Caco-2 (cell line): ENCODE measurements around the gene SLC26A1. TPM values are rescaled to one million over a fixed set of nuclear protein-coding genes. Genes with fewer than 3 reads are reported as not detected.

Source experiments
- BruUV-seq: library from RNA; stranded (reverse); fragments of 400-500 nt; replicated peaks from 2 replicates; lab custom pipeline; 2021; lab: Mats Ljungman, UMichigan
- CTCF ChIA-PET: fragments of 300-600 bp; sonication (Branson Sonifier 250); formaldehyde crosslinking; loops from one replicate; lab custom pipeline; 2022; ENCODE audit warnings: antibody characterized with exemption; lab: Charles Lee
- POLR2A ChIA-PET: fragments of 300-600 bp; sonication (Branson Sonifier 250); formaldehyde crosslinking; loops from one replicate; lab custom pipeline; 2022; ENCODE audit warnings: antibody characterized with exemption; lab: Charles Lee
- DNase-seq, 2 experiments: peaks; one replicate each; pipeline versions ENCODE4 v3.0.0 to v3.0.0-alpha.2; 2020 to 2022
- H3K27me3 ChIP-seq: replicated peaks from 2 replicates; pipeline ENCODE4 v1.6.0; 2011; ENCODE audit warnings: low read length; ENCODE audit not compliant: control insufficient read depth, insufficient read depth
- H3K36me3 ChIP-seq: 2 replicates; pipeline ENCODE4 v1.5.1; 2011; ENCODE audit warnings: low read length; ENCODE audit not compliant: control insufficient read depth, insufficient read depth
- H3K4me1 ChIP-seq: fragments of 250-450 bp; sonication (Bioruptor Pico); 2 replicates; pipeline ENCODE4 v1.5.1; 2020; ENCODE audit warnings: mild to moderate bottlenecking
- H3K4me3 ChIP-seq: 2 replicates; pipeline ENCODE4 v1.5.1; 2011; ENCODE audit warnings: low read depth, mild to moderate bottlenecking, control low read depth, low read length
- H3K9me3 ChIP-seq: fragments of 250-450 bp; sonication (Bioruptor Pico); 2 replicates; pipeline ENCODE4 v1.5.1; 2020; ENCODE audit warnings: mild to moderate bottlenecking, moderate library complexity
- H3K27ac Mint-ChIP-seq: one replicate; pipeline ENCODE4 v1.8.0; 2022; ENCODE audit warnings: mixed read lengths; ENCODE audit not compliant: unreplicated experiment
- H3K27me3 Mint-ChIP-seq: one replicate; pipeline ENCODE4 v1.8.0; 2022; ENCODE audit warnings: mixed read lengths; ENCODE audit not compliant: insufficient read depth, unreplicated experiment
- H3K36me3 Mint-ChIP-seq: one replicate; pipeline ENCODE4 v1.8.0; 2022; ENCODE audit warnings: mild to moderate bottlenecking, mixed read lengths; ENCODE audit not compliant: insufficient read depth, unreplicated experiment
- H3K4me1 Mint-ChIP-seq: one replicate; pipeline ENCODE4 v1.8.0; 2022; ENCODE audit warnings: low read depth, mixed read lengths; ENCODE audit not compliant: unreplicated experiment
- H3K4me3 Mint-ChIP-seq: one replicate; pipeline ENCODE4 v1.8.0; 2022; ENCODE audit warnings: mild to moderate bottlenecking, moderate library complexity, mixed read lengths; ENCODE audit not compliant: unreplicated experiment
- H3K9me3 Mint-ChIP-seq: one replicate; pipeline ENCODE4 v1.8.0; 2022; ENCODE audit warnings: mixed read lengths; ENCODE audit not compliant: unreplicated experiment
- intact Hi-C: fragments of 100-400 bp; cut with micrococcal nuclease; formaldehyde crosslinking; loops from one replicate; pipeline ENCODE4 v1.10.0; 2022; ENCODE audit not compliant: unreplicated experiment
- total RNA-seq: library from RNA; stranded (reverse); gene quantifications from 2 replicates; pipeline ENCODE4 v1.2.3, GENCODE V29; 2022
- TF ChIP-seq, protein P1 (sequence below), 2 experiments: fragments of 200-600 bp in 1 of 2; IDR thresholded peaks; 1 replicate in 1 of 2; 2 replicates in 1 of 2; pipeline versions ENCODE4 v1.5.1 to v1.8.0; 2011 to 2022; ENCODE audit warnings: antibody characterized with exemption in 1 of 2, control low read depth in 1 of 2, inconsistent platforms in 1 of 2, low read depth in 1 of 2, low read length in 1 of 2, mild to moderate bottlenecking in 1 of 2, moderate library complexity in 1 of 2; ENCODE audit not compliant: insufficient read depth in 1 of 2, severe bottlenecking in 1 of 2, unreplicated experiment in 1 of 2

Gene SLC26A1
- total RNA-seq, 1 experiment from 2014 or later = 9.6 TPM

GRCh38 chr4:996030-996996 is 3.1 kb upstream of the SLC26A1 start:
- CTCF ChIA-PET = no interaction called here
- TF ChIP-seq, protein P1, sequence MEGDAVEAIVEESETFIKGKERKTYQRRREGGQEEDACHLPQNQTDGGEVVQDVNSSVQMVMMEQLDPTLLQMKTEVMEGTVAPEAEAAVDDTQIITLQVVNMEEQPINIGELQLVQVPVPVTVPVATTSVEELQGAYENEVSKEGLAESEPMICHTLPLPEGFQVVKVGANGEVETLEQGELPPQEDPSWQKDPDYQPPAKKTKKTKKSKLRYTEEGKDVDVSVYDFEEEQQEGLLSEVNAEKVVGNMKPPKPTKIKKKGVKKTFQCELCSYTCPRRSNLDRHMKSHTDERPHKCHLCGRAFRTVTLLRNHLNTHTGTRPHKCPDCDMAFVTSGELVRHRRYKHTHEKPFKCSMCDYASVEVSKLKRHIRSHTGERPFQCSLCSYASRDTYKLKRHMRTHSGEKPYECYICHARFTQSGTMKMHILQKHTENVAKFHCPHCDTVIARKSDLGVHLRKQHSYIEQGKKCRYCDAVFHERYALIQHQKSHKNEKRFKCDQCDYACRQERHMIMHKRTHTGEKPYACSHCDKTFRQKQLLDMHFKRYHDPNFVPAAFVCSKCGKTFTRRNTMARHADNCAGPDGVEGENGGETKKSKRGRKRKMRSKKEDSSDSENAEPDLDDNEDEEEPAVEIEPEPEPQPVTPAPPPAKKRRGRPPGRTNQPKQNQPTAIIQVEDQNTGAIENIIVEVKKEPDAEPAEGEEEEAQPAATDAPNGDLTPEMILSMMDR (IDR thresholded peaks at IDR 0.05; ENCODE audit: insufficient read depth in 1 of 2, low read depth in 1 of 2, low read length in 1 of 2, severe bottlenecking in 1 of 2, unreplicated experiment in 1 of 2) = no peak
- peak in 1 of 2 experiments; percentile 60 for DNase-seq

GRCh38 chr4:995311-996026 is 2.3 kb upstream of the SLC26A1 start:
- Histone ChIP-seq H3K36me3 (no peaks in the 10 kb centered on the region; the same call in 1 of the 2 replicates), H3K27me3 (no peaks in the 10 kb centered on the region), H3K4me1 (peaks cover 54% of the 10 kb centered on the region), H3K4me3 (no peak overlapping the region), H3K9me3 (no peaks in the 10 kb centered on the region)
- Mint-ChIP-seq H3K9me3 (no peaks in the 10 kb centered on the region), H3K4me1 (no peaks in the 10 kb centered on the region), H3K27me3 (peaks cover 3% of the 10 kb centered on the region), H3K4me3 (peak overlapping the region; percentile 25), H3K27ac (peak overlapping the region; percentile 50), H3K36me3 (peaks cover 30% of the 10 kb centered on the region)
- no TSS peak for BruUV-seq
- ChIA-PET CTCF (no interaction called here), POLR2A (no interaction called here)
- TF ChIP-seq, protein P1 (IDR thresholded peaks at IDR 0.05; ENCODE audit: insufficient read depth in 1 of 2, low read depth in 1 of 2, low read length in 1 of 2, severe bottlenecking in 1 of 2, unreplicated experiment in 1 of 2) = no peak
- DNase-seq = no peak
- intact Hi-C loops = no loop called here

More at GRCh38 chr4:996030-996996, 3.1 kb upstream of the SLC26A1 start:
- intact Hi-C loops = no loop called here
- Histone ChIP-seq H3K4me3 (no peak overlapping the region), H3K4me1 (peaks cover 54% of the 10 kb centered on the region), H3K36me3 (no peaks in the 10 kb centered on the region; the same call in 1 of the 2 replicates), H3K9me3 (no peaks in the 10 kb centered on the region), H3K27me3 (no peaks in the 10 kb centered on the region)
- Mint-ChIP-seq H3K27ac (peak overlapping the region; percentile 50), H3K9me3 (no peaks in the 10 kb centered on the region), H3K27me3 (peaks cover 3% of the 10 kb centered on the region), H3K4me1 (no peaks in the 10 kb centered on the region), H3K36me3 (peaks cover 31% of the 10 kb centered on the region), H3K4me3 (peak overlapping the region; percentile 25)
- BruUV-seq = no TSS peak
- POLR2A ChIA-PET = no interaction called here
